Caco-2 (cell line): ENCODE measurements around the gene ZNF195. TPM values are rescaled to one million over a fixed set of nuclear protein-coding genes. Genes with fewer than 3 reads are reported as not detected.

Source experiments
- BruUV-seq: library from RNA; stranded (reverse); fragments of 400-500 nt; replicated peaks from 2 replicates; lab custom pipeline; 2021; lab: Mats Ljungman, UMichigan
- CTCF ChIA-PET: fragments of 300-600 bp; sonication (Branson Sonifier 250); formaldehyde crosslinking; loops from one replicate; lab custom pipeline; 2022; ENCODE audit warnings: antibody characterized with exemption; lab: Charles Lee
- POLR2A ChIA-PET: fragments of 300-600 bp; sonication (Branson Sonifier 250); formaldehyde crosslinking; loops from one replicate; lab custom pipeline; 2022; ENCODE audit warnings: antibody characterized with exemption; lab: Charles Lee
- DNase-seq, 2 experiments: peaks; one replicate each; pipeline versions ENCODE4 v3.0.0 to v3.0.0-alpha.2; 2020 to 2022
- H3K27me3 ChIP-seq: replicated peaks from 2 replicates; pipeline ENCODE4 v1.6.0; 2011; ENCODE audit warnings: low read length; ENCODE audit not compliant: control insufficient read depth, insufficient read depth
- H3K36me3 ChIP-seq: 2 replicates; pipeline ENCODE4 v1.5.1; 2011; ENCODE audit warnings: low read length; ENCODE audit not compliant: control insufficient read depth, insufficient read depth
- H3K4me1 ChIP-seq: fragments of 250-450 bp; sonication (Bioruptor Pico); 2 replicates; pipeline ENCODE4 v1.5.1; 2020; ENCODE audit warnings: mild to moderate bottlenecking
- H3K4me3 ChIP-seq: 2 replicates; pipeline ENCODE4 v1.5.1; 2011; ENCODE audit warnings: low read depth, mild to moderate bottlenecking, control low read depth, low read length
- H3K9me3 ChIP-seq: fragments of 250-450 bp; sonication (Bioruptor Pico); 2 replicates; pipeline ENCODE4 v1.5.1; 2020; ENCODE audit warnings: mild to moderate bottlenecking, moderate library complexity
- H3K27ac Mint-ChIP-seq: one replicate; pipeline ENCODE4 v1.8.0; 2022; ENCODE audit warnings: mixed read lengths; ENCODE audit not compliant: unreplicated experiment
- H3K27me3 Mint-ChIP-seq: one replicate; pipeline ENCODE4 v1.8.0; 2022; ENCODE audit warnings: mixed read lengths; ENCODE audit not compliant: insufficient read depth, unreplicated experiment
- H3K36me3 Mint-ChIP-seq: one replicate; pipeline ENCODE4 v1.8.0; 2022; ENCODE audit warnings: mild to moderate bottlenecking, mixed read lengths; ENCODE audit not compliant: insufficient read depth, unreplicated experiment
- H3K4me1 Mint-ChIP-seq: one replicate; pipeline ENCODE4 v1.8.0; 2022; ENCODE audit warnings: low read depth, mixed read lengths; ENCODE audit not compliant: unreplicated experiment
- H3K4me3 Mint-ChIP-seq: one replicate; pipeline ENCODE4 v1.8.0; 2022; ENCODE audit warnings: mild to moderate bottlenecking, moderate library complexity, mixed read lengths; ENCODE audit not compliant: unreplicated experiment
- H3K9me3 Mint-ChIP-seq: one replicate; pipeline ENCODE4 v1.8.0; 2022; ENCODE audit warnings: mixed read lengths; ENCODE audit not compliant: unreplicated experiment
- intact Hi-C: fragments of 100-400 bp; cut with micrococcal nuclease; formaldehyde crosslinking; loops from one replicate; pipeline ENCODE4 v1.10.0; 2022; ENCODE audit not compliant: unreplicated experiment
- total RNA-seq: library from RNA; stranded (reverse); gene quantifications from 2 replicates; pipeline ENCODE4 v1.2.3, GENCODE V29; 2022
- TF ChIP-seq, protein P1 (sequence below), 2 experiments: fragments of 200-600 bp in 1 of 2; IDR thresholded peaks; 1 replicate in 1 of 2; 2 replicates in 1 of 2; pipeline versions ENCODE4 v1.5.1 to v1.8.0; 2011 to 2022; ENCODE audit warnings: antibody characterized with exemption in 1 of 2, control low read depth in 1 of 2, inconsistent platforms in 1 of 2, low read depth in 1 of 2, low read length in 1 of 2, mild to moderate bottlenecking in 1 of 2, moderate library complexity in 1 of 2; ENCODE audit not compliant: insufficient read depth in 1 of 2, severe bottlenecking in 1 of 2, unreplicated experiment in 1 of 2

Gene ZNF195
- total RNA-seq, 1 experiment from 2014 or later = 57.5 TPM

DNA sequence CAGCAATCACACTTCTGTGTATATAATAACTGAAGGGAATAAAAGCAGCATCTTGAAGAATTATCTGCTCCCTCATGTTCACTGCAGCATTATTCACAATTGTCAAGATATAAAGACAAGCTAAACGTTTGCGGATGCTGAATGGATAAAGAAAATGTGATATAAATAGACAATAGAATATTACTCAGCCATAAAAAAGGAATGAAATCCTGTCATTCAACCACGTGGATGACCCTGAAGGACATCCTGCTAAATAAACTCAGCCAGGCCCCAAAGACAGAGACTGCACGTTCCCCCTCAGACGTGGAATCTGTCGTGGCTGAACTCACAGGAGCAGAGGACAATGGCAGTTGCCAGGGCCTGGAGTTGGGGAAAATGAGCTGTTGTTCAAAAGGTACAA, 9.6 kb downstream of the ZNF195 start:
- TF ChIP-seq, protein P1, sequence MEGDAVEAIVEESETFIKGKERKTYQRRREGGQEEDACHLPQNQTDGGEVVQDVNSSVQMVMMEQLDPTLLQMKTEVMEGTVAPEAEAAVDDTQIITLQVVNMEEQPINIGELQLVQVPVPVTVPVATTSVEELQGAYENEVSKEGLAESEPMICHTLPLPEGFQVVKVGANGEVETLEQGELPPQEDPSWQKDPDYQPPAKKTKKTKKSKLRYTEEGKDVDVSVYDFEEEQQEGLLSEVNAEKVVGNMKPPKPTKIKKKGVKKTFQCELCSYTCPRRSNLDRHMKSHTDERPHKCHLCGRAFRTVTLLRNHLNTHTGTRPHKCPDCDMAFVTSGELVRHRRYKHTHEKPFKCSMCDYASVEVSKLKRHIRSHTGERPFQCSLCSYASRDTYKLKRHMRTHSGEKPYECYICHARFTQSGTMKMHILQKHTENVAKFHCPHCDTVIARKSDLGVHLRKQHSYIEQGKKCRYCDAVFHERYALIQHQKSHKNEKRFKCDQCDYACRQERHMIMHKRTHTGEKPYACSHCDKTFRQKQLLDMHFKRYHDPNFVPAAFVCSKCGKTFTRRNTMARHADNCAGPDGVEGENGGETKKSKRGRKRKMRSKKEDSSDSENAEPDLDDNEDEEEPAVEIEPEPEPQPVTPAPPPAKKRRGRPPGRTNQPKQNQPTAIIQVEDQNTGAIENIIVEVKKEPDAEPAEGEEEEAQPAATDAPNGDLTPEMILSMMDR (IDR thresholded peaks at IDR 0.05; ENCODE audit: insufficient read depth in 1 of 2, low read depth in 1 of 2, low read length in 1 of 2, severe bottlenecking in 1 of 2, unreplicated experiment in 1 of 2) = no peak
- no peaks in the 10 kb centered on the region for H3K4me1 Mint-ChIP-seq
- H3K9me3 ChIP-seq = peaks cover 18% of the 10 kb centered on the region
- H3K27me3 Mint-ChIP-seq = no peaks in the 10 kb centered on the region
- H3K4me3 Mint-ChIP-seq = no peak overlapping the region
- no peak for DNase-seq
- H3K36me3 Mint-ChIP-seq = peaks cover 95% of the 10 kb centered on the region
- no peak overlapping the region for H3K27ac Mint-ChIP-seq
- BruUV-seq = no TSS peak
- peaks cover 12% of the 10 kb centered on the region for H3K9me3 Mint-ChIP-seq
- no peaks in the 10 kb centered on the region for H3K4me1 ChIP-seq
- no peaks in the 10 kb centered on the region for H3K27me3 ChIP-seq
- POLR2A ChIA-PET = interaction anchor here (1.1 kb wide), 1 partner anchor 10 kb away, joined by 3 read pairs; the partner anchor contains the start of gene ZNF195
- H3K4me3 ChIP-seq = no peak overlapping the region
- CTCF ChIA-PET = no interaction called here
- intact Hi-C loops = no loop called here
- peaks cover 15% of the 10 kb centered on the region for H3K36me3 ChIP-seq

DNA sequence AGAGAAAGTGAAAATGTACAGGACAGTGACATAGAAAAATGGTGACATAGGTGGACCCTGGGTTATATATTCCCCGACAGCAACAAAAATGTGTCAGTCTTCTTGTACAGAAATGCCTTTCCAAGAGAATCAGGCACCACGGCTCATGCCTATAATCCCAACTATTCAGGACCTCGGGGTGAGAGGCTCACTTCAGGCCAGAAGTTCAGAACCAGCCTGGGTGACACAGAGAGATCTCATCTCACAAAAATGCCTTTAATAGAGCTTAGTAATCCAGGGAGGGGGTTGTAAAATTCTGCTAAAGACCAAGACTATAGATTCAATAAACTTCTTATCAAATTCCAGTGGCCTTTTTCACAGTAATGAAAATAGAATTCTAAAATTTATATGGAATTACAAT, 10.7 kb downstream of the ZNF195 start:
- H3K27me3 ChIP-seq = no peaks in the 10 kb centered on the region
- intact Hi-C loops = no loop called here
- H3K36me3 Mint-ChIP-seq = peaks cover 95% of the 10 kb centered on the region
- no peak overlapping the region for H3K4me3 ChIP-seq
- H3K4me1 ChIP-seq = no peaks in the 10 kb centered on the region
- H3K9me3 ChIP-seq = peaks cover 26% of the 10 kb centered on the region
- H3K36me3 ChIP-seq = peaks cover 21% of the 10 kb centered on the region
- H3K4me3 Mint-ChIP-seq = no peak overlapping the region
- BruUV-seq = no TSS peak
- no peak for DNase-seq
- H3K27me3 Mint-ChIP-seq = no peaks in the 10 kb centered on the region
- H3K27ac Mint-ChIP-seq = no peak overlapping the region
- POLR2A ChIA-PET = interaction anchor here (1.1 kb wide), 1 partner anchor 11 kb away, joined by 3 read pairs; the partner anchor contains the start of gene ZNF195
- CTCF ChIA-PET = no interaction called here
- peaks cover 24% of the 10 kb centered on the region for H3K9me3 Mint-ChIP-seq
- no peaks in the 10 kb centered on the region for H3K4me1 Mint-ChIP-seq
- TF ChIP-seq, protein P1 (IDR thresholded peaks at IDR 0.05; ENCODE audit: insufficient read depth in 1 of 2, low read depth in 1 of 2, low read length in 1 of 2, severe bottlenecking in 1 of 2, unreplicated experiment in 1 of 2) = no peak

DNA sequence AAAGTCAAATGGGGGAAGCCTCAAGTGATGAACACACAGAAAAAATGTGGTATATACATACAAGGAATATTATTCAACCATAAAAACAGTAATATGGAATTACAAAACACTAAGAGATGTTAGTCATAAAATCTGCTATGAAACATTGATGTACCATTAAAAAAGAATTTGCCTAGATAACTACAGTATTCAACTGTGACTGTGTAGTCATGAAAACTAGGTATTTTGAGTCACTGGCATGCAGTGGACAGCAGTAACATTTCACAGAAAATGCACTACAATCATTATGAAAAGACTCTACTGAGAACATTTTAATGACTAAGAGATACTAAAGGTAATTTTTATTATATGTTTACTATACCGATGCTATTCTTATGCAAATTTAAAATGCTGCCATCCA, 11.7 kb downstream of the ZNF195 start:
- Histone ChIP-seq H3K27me3 (no peaks in the 10 kb centered on the region), H3K4me1 (no peaks in the 10 kb centered on the region), H3K36me3 (peaks cover 22% of the 10 kb centered on the region), H3K9me3 (peaks cover 30% of the 10 kb centered on the region), H3K4me3 (no peak overlapping the region)
- DNase-seq = no peak
- Mint-ChIP-seq H3K9me3 (peaks cover 34% of the 10 kb centered on the region), H3K36me3 (peaks cover 95% of the 10 kb centered on the region), H3K27ac (no peak overlapping the region), H3K27me3 (no peaks in the 10 kb centered on the region), H3K4me1 (no peaks in the 10 kb centered on the region), H3K4me3 (no peak overlapping the region)
- CTCF ChIA-PET = no interaction called here
- intact Hi-C loops = no loop called here
- TF ChIP-seq, protein P1 (IDR thresholded peaks at IDR 0.05; ENCODE audit: insufficient read depth in 1 of 2, low read depth in 1 of 2, low read length in 1 of 2, severe bottlenecking in 1 of 2, unreplicated experiment in 1 of 2) = no peak
- POLR2A ChIA-PET = no interaction called here
- no TSS peak for BruUV-seq
